ENCODE data around the gene SERPINA4.

Gene SERPINA4, protein sequence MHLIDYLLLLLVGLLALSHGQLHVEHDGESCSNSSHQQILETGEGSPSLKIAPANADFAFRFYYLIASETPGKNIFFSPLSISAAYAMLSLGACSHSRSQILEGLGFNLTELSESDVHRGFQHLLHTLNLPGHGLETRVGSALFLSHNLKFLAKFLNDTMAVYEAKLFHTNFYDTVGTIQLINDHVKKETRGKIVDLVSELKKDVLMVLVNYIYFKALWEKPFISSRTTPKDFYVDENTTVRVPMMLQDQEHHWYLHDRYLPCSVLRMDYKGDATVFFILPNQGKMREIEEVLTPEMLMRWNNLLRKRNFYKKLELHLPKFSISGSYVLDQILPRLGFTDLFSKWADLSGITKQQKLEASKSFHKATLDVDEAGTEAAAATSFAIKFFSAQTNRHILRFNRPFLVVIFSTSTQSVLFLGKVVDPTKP

DNA sequence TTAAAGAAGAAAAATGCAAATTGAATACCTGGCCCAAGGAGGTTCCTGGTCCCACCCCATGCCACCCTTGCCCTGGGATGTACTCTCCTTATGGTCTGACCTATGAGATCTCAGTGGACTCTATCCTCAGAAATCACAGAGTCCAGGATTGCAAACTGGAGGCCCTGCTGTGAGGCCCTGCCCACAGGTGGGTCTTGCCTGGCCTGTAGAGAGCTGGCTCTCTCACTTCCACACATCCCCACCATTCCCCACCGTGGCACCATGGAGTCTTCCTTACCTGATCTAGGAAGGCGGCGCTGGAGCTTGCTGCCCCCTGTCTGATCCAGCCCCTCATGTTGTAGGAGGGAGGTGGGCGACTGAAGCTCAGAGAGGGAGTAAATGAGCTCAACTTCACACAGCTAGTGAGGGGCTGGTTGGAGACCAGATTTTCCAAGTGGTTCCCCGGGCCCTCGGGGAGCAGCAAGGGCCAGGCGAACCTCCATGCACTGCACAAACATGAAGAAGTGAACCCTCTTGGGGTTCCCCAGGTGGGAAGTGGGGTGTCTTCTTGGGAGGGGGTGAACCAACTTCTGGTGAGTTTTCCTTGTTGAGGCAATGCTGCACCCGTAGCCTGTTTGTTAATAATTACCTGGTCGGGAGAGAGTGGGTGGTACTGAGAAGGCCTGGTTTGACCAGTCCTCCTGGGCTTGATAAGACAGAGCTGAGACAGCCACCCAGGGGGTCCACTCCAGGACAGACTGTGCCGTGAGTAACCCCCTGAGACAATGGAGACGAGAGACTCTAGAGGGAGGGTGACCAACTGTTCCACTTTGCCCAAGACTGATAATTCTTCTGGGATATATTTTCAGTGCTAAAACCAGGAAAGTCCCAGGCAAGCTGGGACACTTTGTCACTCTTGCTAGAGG lies at the start of gene SERPINA4:
Gene SERPINA4, plus strand, starts transcription at position 692 of the 905 bp plus-strand sequence. CDS start 2,041 bp downstream, outside the sequence.
- DNase-seq (ENCODE audit: low read depth in 3 of 3) = no peak

DNA sequence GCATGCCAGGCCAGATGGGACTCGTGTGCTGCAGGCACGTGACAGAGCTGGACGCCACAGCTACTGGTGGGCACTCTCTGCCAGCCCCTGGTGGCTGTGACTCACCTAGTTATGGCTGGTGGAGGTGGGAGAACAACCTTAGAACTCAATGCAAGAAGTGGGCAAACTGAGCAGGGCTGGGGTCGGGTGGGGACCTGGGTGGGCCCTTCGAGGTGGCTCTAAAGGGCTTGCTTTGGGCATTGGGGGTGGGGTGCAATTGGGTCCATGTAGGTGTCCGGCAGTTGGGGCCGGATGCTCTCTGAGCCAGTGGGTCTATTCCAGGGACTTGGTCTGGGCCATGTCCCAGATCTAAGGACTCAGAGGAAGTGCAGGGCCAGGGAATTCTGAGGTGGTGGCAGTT lies 46.9 kb upstream of the SERPINA4 start:
- DNase-seq (ENCODE audit: low read depth in 3 of 3) = no peak

DNA sequence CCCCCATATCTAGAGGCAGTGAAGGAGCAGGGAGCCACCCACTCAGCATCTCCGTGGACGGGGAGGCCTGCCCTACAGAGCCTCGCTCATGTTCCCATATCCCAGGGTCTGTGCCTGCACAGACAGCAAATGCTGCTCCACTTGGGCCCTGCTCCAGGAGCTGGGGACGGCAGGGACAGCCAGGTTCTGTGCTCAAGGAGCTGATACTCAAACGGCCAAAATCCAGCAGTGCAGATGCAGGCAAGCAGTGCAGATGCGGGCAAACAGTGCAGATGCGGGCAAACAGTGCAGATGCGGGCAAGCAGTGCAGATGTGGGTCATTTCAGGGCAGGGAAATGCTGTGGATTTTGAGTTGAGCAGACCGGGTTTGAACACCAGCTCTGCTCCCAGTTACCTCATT lies 45.8 kb upstream of the SERPINA4 start:
- no peak for DNase-seq (ENCODE audit: low read depth in 3 of 3)

DNA sequence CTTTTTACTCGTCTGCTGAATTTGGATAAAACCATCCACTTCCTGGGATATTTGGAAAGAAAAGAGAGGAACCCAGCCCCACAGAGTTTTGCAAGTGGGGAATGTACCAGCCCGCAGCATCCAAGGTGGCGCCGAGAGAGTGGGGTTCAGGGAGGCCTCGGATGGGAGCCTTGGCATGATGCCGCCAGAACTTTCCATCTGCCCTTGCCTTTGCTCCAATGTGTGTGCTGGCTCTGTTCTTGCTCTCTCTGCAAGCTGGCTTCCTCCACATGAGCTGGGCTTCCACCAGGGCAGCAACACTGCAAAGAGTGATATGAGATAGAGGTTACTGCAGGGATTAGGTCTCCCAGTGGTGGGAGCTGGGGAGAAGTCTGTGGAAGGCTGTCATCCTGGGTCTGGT lies 45.4 kb upstream of the SERPINA4 start:
- no peak for DNase-seq (ENCODE audit: low read depth in 3 of 3)

DNA sequence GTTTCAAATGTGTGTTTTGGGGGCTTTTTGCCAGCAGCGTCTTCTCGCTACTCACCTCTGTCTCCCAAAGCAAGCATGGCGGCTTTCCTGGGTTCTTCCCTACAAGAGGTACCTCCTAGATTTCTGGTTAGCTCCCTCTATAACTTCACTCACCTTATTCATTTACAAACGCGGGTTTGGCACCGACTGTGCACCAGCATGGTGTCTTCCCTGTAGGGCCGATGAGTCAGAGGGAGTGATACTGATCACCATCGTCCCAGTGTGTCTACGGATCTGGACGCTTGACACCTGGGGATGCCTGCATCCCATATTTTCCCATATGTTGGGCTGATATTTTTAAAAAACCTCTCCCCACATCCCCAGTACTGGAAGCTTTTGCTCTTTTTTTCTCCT lies 44.0 kb upstream of the SERPINA4 start:
- DNase-seq (ENCODE audit: low read depth in 3 of 3) = no peak

DNA sequence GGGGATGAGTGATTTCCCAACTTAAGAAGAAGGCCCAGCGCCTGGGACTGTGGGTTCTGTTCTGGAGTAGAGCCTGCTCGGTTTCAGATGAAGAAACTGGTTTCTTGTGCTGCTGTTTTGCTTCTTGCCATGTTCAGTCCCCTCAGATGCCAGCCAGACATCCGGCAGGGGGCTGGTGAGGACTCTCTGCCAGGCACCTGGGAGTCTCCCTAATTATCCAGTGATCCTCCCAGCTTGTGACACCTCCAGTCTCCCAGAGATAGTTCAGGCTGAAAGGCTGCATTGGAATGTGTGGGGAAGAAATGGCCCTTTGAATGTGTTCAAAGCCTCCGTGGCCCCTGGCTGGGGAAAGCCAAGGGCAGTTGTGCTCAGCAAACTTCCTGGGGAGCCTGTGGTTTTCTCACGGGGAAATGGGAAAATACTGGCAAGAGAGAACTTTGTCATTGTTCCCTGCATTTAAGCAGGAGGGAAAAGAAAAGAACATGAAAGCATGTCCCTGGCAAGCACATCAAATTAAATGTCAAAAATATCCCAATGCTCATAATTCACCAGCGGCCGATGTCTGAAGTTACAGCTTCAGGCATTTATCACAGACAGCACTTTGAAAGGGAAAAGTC lies 43.5 kb upstream of the SERPINA4 start:
- DNase-seq (ENCODE audit: low read depth in 3 of 3) = no peak

DNA sequence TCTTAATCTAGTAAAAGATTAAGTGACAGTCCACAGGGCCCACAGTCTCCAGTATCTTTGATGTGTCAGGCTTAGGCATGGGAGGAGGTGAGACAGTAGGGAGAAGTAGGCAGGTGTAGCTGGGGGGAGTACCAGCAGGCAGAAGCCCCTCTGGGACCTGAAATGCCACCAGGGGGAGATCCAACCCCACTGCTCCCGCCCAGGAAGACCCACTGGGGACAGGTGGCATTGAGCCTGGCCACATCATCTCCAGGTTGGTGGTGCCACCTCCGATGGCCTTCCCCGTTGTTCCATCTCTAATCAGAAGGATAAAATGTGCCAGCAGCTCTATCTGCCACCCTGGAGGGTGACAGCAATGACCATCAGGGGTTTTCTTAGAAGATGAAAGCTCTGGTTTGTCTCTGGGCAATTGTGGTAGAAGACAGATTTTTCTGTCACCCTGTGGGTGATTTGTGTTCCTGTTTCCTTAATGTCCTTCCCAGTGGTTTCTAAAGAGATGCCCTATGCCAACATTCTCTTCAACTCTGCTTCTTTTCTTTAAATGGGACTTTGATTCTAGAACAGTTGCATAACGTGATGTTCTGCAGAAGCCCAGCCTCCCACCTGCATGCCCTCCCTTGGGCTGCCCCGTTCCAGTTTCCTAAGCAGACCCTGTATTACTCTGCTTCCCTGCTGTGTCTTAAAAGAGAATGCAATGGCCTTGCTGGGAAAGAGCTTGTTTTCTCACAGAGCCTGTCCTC lies 39.7 kb upstream of the SERPINA4 start:
- no peak for DNase-seq (ENCODE audit: low read depth in 3 of 3)

DNA sequence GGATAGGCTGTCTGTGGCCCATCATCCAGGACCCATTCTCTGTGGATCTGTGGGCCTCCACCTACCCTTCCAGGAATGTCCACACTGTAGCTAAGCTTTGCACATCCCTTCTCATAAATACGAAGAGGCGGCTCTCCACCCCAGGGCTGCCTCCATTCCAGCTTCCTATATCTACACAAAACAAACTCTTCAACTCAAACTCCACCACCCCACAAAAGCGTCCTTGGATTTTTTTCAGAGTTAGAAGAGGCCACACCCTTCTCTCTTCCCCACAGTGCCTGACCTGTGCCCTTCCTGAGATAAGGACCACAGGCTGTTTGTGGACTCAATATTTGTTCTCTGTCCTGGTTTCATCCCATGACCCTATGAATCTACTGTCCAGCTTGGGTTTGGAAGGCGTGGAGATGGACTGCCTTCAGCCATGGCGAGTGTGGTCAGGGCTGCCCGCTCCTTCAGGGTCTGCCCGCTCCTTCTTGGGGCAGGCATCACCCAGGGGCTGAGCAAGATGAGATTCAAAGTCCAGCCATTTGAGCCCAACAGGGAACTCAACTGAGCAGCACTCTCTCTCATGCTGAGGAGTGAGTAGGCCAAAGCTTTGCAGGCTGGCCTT lies 39.0 kb upstream of the SERPINA4 start:
- no peak for DNase-seq (ENCODE audit: low read depth in 3 of 3)

DNA sequence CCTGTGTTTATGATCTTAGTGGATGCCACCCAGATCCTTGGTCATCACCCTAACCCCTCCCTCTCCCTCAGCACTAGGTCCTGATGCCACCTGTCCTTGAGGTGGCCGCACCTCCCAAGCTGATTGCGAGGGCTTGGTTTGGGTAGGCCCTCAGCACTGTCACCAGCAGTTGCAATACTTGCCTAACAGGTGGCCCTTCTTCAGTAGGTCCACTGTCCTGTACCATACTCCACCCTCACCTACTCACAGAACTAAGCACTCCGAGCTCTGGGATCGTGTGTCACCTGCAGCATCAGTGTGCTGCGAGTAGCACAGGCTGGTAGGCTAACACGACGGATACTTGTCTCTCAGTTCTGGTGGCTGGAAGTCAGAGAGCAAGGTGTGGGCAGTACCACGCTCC lies 38.0 kb upstream of the SERPINA4 start:
- DNase-seq (ENCODE audit: low read depth in 3 of 3) = no peak

DNA sequence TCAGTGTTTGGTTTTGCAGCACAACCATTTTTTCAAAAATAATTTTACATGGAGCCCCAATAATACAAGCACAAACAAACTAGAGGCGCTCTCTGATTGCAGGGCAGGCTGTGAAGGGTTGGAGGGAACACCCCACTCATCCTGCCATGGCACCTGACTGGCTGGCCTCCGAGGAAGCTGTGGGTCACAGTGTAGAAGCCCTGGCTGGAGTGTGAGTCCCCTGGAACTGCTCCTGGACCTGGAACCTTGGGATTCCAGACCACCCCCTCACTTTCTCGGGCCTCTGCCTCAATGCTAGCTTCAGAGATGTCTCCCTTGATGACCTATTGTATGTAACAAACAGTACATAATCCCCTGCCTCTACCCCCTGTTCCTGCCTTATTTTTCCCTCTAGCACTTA lies 37.1 kb upstream of the SERPINA4 start:
- no peak for DNase-seq (ENCODE audit: low read depth in 3 of 3)

DNA sequence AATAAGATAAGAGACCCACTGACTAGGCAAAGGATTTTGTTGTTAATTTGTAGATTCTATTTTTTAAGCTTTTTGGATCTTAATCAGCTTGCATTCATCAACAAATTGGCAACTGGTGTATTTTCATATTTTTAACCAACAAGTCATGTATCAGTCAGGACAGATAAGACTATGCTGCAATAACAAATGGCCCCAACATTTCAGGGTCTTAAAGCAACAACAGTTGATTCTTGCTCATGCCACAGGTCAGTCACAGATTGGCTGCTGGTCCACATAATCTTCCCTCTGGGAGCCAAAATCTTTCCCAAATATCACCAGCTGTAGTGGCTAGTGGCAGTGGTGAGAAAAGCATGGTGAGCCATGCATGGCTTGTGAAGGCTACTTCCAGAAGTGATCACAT lies 30.1 kb upstream of the SERPINA4 start:
- no peak for DNase-seq (ENCODE audit: low read depth in 3 of 3)

DNA sequence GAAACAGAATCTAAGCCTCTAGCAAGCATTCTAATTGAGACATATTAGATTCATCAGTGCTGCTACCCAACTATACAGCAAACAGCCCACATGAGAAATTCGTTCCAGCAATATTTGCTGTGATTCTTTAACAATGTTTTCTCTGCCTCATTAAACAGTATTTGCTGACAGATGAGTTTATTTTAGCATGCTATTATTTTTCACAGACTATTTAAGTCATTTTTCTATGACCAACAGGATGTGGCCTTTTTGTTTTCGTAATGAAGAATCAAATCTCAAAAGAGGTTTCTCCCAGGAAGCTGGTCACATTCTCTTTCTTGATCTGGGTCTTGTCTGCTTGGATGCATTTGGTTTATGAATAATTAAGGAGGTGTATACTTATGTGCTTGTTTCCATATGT lies 28.8 kb upstream of the SERPINA4 start:
- DNase-seq (ENCODE audit: low read depth in 3 of 3) = no peak

DNA sequence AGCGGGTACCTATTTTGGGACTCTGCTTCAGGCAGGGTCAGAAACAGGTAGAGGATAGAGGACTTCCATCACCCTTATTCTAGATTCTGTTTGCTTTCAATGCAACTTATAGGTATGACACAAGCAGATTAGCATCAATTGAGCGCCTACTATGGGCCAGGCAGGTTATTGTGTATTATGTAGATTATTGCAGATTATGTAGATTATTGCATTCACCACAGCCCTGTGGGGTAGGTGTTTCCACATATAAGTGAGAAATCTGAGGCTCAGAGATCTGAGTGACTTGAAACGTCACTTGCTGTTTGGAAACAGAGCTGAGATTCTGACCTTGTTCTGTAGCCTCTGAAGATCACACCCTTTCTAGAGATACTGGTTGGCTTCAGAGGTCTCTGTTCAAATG lies 25.7 kb upstream of the SERPINA4 start:
- no peak for DNase-seq (ENCODE audit: low read depth in 3 of 3)

DNA sequence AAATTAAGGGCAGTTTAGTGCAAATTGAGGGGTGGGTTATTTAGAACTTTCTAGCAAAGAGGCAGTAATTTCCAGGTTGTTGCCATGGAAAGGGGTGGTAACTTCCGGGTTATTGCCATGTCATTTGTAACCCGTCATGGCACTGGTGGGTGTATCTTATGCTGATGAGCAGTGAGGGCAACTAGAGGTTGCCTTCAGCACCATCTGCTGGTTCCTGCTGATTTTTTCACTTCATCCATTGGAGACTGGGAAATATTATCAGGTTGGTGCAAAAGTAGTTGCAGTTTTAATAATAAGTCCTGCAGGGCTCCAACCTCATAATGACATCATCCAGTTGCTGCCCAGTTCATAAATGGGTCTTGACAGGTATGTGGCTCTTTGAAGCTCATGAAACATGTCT lies 24.4 kb upstream of the SERPINA4 start:
- DNase-seq (ENCODE audit: low read depth in 3 of 3) = no peak

DNA sequence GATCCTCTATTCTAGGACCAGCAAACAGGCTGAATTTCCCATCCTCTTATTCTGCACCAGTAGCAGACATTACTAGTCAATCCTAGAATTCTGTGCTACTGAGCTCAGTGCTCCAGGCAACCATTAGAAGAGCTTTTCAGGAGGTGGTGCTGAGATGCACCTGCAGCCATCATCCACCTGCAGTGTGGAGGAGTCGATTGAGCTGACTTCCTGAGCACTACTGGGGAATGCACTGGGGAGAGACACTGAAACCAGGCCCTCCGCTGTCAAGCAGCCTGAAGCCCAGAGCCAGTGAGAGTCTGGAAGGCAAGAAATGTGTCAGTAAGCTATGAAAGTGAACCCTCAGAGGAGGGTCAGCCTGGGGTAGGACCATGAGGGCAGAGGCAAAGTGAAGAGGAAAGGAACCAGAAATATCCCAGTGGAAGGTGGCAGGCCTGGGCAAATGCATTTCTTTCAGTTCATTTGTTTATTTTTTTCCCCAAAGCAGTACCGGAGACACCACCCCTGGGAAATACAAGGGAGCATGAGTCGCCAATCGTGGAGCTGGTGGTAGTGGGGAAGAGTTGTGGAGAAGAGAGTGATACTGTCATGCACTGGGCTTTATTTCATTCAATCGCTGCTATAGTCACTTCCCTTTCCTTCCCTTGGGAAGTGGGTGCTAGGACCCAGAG lies 23.0 kb upstream of the SERPINA4 start:
- DNase-seq (ENCODE audit: low read depth in 3 of 3) = no peak

DNA sequence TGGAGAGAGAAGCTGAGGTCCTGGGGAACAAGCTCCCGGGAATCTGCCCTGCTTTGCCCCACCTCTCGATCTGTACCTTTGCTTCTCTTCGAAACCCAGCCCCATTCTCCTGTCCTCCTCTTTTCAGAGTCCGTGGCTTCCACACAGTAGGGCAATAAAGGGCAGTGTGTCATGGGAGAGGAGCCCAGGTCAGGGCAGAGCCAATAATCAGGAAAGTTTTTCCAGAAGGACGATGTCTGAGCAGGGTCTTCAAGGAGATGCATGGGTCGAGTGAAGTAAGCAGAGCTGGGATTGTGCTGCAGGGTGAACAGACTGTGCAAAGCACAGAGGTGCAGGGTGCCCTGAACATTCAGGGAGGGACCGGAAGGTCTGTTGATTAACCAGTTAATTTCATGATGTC lies 22.1 kb upstream of the SERPINA4 start:
- DNase-seq (ENCODE audit: low read depth in 3 of 3) = no peak

DNA sequence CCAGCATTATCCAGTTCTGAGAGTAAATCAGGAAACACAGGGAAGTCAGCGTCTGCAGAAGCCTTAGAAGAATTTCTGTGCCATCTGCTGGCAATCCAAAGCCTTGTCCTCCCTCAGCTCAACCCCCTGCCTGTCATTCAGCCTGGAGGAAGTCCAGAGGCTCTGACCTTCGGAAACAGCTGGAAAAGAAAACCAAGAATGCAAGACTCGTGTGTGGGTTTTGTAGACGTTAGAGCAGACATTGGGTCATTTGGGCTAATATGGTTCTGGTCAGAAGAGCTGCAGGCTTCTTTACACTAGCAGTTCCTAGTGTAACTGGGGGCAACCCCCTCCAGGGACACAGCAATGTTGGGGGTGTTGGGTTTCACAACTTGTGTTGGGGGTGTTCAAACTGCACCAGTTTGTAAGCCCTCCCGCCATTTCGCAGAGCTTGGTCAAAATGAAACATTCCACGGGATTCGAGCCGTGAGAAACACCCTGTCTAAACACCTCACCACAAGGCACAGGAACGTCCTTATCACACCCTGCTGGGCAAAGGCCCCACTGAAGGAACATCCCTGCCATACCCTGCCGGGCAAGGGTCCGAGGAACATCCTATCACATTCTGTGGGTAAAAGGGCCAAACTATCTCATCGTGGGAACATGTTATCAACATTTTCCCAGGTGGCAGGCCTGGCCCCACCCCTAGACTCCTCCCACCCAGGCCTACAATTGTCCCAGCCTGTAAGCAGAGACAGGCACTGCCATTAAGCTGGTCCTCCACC lies 21.0 kb upstream of the SERPINA4 start:
- no peak for DNase-seq (ENCODE audit: low read depth in 3 of 3)

DNA sequence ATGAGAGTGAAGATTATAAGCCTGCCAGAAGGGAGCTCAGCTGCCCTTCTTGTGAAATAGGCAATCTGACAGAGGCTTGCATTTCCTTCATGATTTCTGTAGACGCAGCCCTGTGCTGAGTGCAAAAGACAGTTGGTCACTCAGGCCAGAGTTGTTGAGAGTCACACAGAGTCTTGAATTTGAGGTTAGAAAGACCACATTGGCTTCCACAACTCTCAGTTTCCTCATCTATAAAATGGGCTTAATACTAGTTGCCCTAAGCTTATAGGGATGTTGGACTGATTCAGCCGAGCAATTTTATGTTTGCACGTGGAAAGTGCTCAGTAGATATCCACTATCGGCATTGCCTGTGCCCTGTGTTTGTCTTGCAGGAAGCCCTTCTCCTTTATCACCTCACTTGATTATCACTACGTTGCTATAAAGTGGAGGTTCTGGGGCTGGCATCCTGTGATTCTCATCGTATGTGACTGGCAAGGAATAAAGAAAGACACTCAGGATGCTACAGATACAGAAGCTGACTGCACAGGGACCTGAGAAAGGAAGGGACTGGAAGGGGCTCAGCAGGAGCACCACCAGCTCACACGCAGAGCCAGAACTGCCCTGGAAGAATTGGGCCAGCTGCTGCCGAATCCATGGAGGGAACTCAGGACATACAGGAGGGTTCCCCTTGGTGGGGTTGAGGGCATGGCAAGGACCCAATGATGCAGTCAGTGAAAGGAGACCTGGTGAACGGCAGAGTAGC lies 19.8 kb upstream of the SERPINA4 start:
- DNase-seq (ENCODE audit: low read depth in 3 of 3) = no peak

DNA sequence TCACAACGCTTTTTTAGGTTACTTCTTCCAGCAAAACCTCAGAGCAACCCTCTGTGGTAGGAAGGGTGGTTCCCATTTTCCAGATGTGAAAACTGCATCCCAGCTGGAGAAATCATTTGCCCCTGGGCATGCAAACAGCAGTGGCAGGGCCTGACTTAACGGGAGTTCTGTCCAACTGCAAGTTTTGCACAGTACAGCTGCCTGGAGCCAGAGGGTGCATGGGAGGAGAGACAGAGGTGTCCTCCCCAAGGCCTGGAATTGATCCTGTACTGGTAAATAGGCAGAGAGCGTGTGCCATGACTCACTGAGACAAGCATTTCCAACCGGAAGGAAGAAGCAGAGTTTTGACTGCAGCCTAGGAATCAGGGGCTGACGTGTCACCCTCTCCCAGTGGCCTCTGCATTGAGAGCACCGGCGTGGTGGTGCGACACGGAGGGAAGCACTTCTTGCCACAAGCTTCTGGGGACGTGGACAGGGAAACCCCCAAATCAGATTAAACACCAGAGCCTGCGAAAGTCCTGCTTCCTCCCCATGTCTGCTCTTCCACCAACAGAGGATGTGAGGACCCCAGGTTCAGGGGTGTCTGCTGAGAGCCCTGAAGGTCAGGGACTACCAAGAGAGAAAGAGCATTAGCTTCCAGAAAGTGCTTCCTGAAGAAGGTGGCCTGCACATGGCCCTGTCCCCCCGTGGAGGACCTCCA lies 19.0 kb upstream of the SERPINA4 start:
- no peak for DNase-seq (ENCODE audit: low read depth in 3 of 3)
